HepG2 (cell line): ENCODE results near the gene EPHB3. TPM values are rescaled to one million over a fixed set of nuclear protein-coding genes. Genes with fewer than 3 reads are reported as not detected.

Experiments
- ATAC-seq: fragments of 200-7000 bp; cut with Tn5 transposase; 3 replicates; pipeline ENCODE4 v1.9.1; 2020; ENCODE audit warnings: mild to moderate bottlenecking, moderate library complexity
- BruUV-seq: library from RNA; stranded (reverse); fragments of 400-500 nt; replicated peaks from 2 replicates; lab custom pipeline; 2021; lab: Mats Ljungman, UMichigan
- CTCF ChIA-PET: fragments of 300-600 bp; formaldehyde crosslinking; extraction: SDS; loops from one replicate; lab custom pipeline; 2021; ENCODE audit warnings: low total read pairs, inconsistent platforms, low intra/inter-chr PET ratio; lab: Yijun Ruan, JAX
- POLR2A ChIA-PET: fragments of 350-600 bp; sonication (Branson Sonifier 250); formaldehyde crosslinking; loops from one replicate; lab custom pipeline; 2020; ENCODE audit warnings: antibody characterized with exemption, inconsistent platforms; lab: Yijun Ruan, JAX
- DNase-seq: peaks from one replicate; pipeline ENCODE4 v3.0.0-alpha.2; 2015; ENCODE audit warnings: low spot score
- FAIRE-seq: peaks from 3 replicates; lab custom pipeline; 2011; peaks lifted over from hg19 to GRCh38; lab: Jason Lieb, UNC
- H2AFZ ChIP-seq: one replicate; pipeline ENCODE4 v1.6.1; 2011; ENCODE audit warnings: low read length, inconsistent platforms
- H3K27ac ChIP-seq: fragments of 300-600 bp; 3 replicates; pipeline ENCODE4 v1.8.0; 2011; ENCODE audit warnings: mixed run types, mild to moderate bottlenecking, mixed read lengths, low read length, inconsistent platforms; ENCODE audit not compliant: insufficient read depth; ENCODE audit errors: extremely low read length
- H3K27me3 ChIP-seq, 2 experiments: fragments of 200-600 bp in 1 of 2; 2 replicates in 1 of 2; 3 replicates in 1 of 2; pipeline versions ENCODE4 v1.6.0 to v1.8.0; 2011; ENCODE audit warnings: low read length in 2 of 2, mild to moderate bottlenecking in 2 of 2, moderate library complexity in 2 of 2, inconsistent platforms in 1 of 2; ENCODE audit not compliant: insufficient read depth in 2 of 2, control insufficient read depth in 1 of 2
- H3K36me3 ChIP-seq, 2 experiments: fragments of 200-600 bp in 1 of 2; replicated peaks in 1 of 2; 2 replicates in 1 of 2; 3 replicates in 1 of 2; pipeline versions ENCODE4 v1.5.1 to v1.8.0; 2011; ENCODE audit warnings: low read length in 2 of 2, inconsistent platforms in 1 of 2; ENCODE audit not compliant: insufficient read depth in 2 of 2, control insufficient read depth in 1 of 2
- H3K4me1 ChIP-seq: 2 replicates; pipeline ENCODE4 v1.5.1; 2012; ENCODE audit warnings: low read length, inconsistent platforms; ENCODE audit not compliant: insufficient read depth
- H3K4me2 ChIP-seq: 2 replicates; pipeline ENCODE4 v1.6.0; 2011; ENCODE audit warnings: low read depth, low read length, inconsistent platforms
- H3K4me3 ChIP-seq, 3 experiments: fragments of 200-600 bp in 1 of 3; sonication (generic), shearing (Covaris generic) in 1 of 3; replicated peaks in 1 of 3; 2 replicates each; pipeline ENCODE4 v1.5.1; 2011 to 2016; ENCODE audit warnings: low read length in 3 of 3, inconsistent platforms in 2 of 3, low read depth in 2 of 3, mild to moderate bottlenecking in 2 of 3, control low read depth in 1 of 3, mixed read lengths in 1 of 3; ENCODE audit not compliant: insufficient read depth in 1 of 3
- H3K79me2 ChIP-seq: one replicate; pipeline ENCODE4 v1.6.1; 2011; ENCODE audit warnings: low read length, inconsistent platforms; ENCODE audit not compliant: insufficient read depth
- H3K9ac ChIP-seq: 2 replicates; pipeline ENCODE4 v1.6.0; 2011; ENCODE audit warnings: mild to moderate bottlenecking, low read depth, low read length, inconsistent platforms; ENCODE audit not compliant: insufficient read depth
- H3K9me3 ChIP-seq: 2 replicates; pipeline ENCODE4 v1.5.1; 2012; ENCODE audit warnings: mild to moderate bottlenecking, low read length
- H4K20me1 ChIP-seq: 2 replicates; pipeline ENCODE4 v1.6.0; 2011; ENCODE audit warnings: inconsistent platforms, mild to moderate bottlenecking, low read length, moderate library complexity; ENCODE audit not compliant: insufficient read depth
- AGO1 ChIP-seq: fragments of 200-400 bp; formaldehyde crosslinking; IDR thresholded peaks from 2 replicates; pipeline ENCODE4 v1.6.1; 2017; ENCODE audit warnings: mild to moderate bottlenecking, low read depth, low read length, moderate library complexity; ENCODE audit not compliant: poor library complexity, severe bottlenecking
- ATF6 ChIP-seq: sonication (generic); formaldehyde crosslinking; conservative IDR thresholded peaks from 2 replicates; pipeline ENCODE4 v1.4.0; 2020; ENCODE audit warnings: missing genetic modification reagents
- CHD4 ChIP-seq: fragments of 200-600 bp; sonication (generic); IDR thresholded peaks from 2 replicates; pipeline ENCODE4 v1.7.0; 2017; ENCODE audit warnings: mild to moderate bottlenecking, low read length, borderline replicate concordance
- DR1 ChIP-seq: sonication (generic); formaldehyde crosslinking; IDR thresholded peaks from 2 replicates; pipeline ENCODE4 v1.8.0; 2021; ENCODE audit warnings: mild to moderate bottlenecking, missing genetic modification reagents, inconsistent platforms
- EED ChIP-seq: sonication (generic); formaldehyde crosslinking; IDR thresholded peaks from 2 replicates; pipeline ENCODE4 v1.5.0; 2020; ENCODE audit warnings: mild to moderate bottlenecking, missing genetic modification reagents
- ETV5 ChIP-seq: IDR thresholded peaks from 2 replicates; pipeline ENCODE4 v1.6.1; 2018; ENCODE audit warnings: missing biosample characterization, missing genetic modification reagents, inconsistent platforms, borderline replicate concordance
- FOXP1 ChIP-seq, 2 experiments: fragments of 450-650 bp in 1 of 2; IDR thresholded peaks; 2 replicates each; pipeline ENCODE4 v1.6.1; 2017 to 2018; ENCODE audit warnings: antibody characterized with exemption in 1 of 2
- HNF1A ChIP-seq, 2 experiments: sonication (generic) in 1 of 2; formaldehyde crosslinking in 1 of 2; IDR thresholded peaks; 2 replicates each; pipeline versions ENCODE4 v1.4.0 to v1.6.1; 2016 to 2020; ENCODE audit warnings: borderline replicate concordance in 1 of 2, low read depth in 1 of 2, mild to moderate bottlenecking in 1 of 2, missing genetic modification reagents in 1 of 2
- HNRNPK ChIP-seq: fragments of 200-400 bp; formaldehyde crosslinking; IDR thresholded peaks from 2 replicates; pipeline ENCODE4 v1.6.1; 2018; ENCODE audit warnings: low read length, low read depth, moderate library complexity, mild to moderate bottlenecking; ENCODE audit not compliant: poor library complexity, severe bottlenecking
- JARID2 ChIP-seq: sonication (generic); formaldehyde crosslinking; IDR thresholded peaks from 2 replicates; pipeline ENCODE4 v1.8.1; 2023; ENCODE audit warnings: missing genetic modification reagents, inconsistent platforms; ENCODE audit not compliant: insufficient replicate concordance
- KDM2A ChIP-seq: sonication (generic); formaldehyde crosslinking; IDR thresholded peaks from 2 replicates; pipeline ENCODE4 v1.4.0; 2020; ENCODE audit warnings: low read depth, missing genetic modification reagents, borderline replicate concordance
- MTF1 ChIP-seq: sonication (generic); formaldehyde crosslinking; IDR thresholded peaks from 2 replicates; pipeline ENCODE4 v1.5.0; 2020; ENCODE audit warnings: missing genetic modification reagents
- SETDB1 ChIP-seq: sonication (generic); formaldehyde crosslinking; IDR thresholded peaks from 2 replicates; pipeline ENCODE4 v1.5.1; 2020; ENCODE audit warnings: missing genetic modification reagents, mild to moderate bottlenecking, borderline replicate concordance
- ZFAT ChIP-seq: sonication (generic); formaldehyde crosslinking; conservative IDR thresholded peaks from 2 replicates; pipeline ENCODE4 v1.8.1; 2023; ENCODE audit warnings: missing genetic modification reagents, inconsistent platforms
- ZFP91 ChIP-seq: sonication (generic); formaldehyde crosslinking; IDR thresholded peaks from 2 replicates; pipeline ENCODE4 v1.9.0; 2022; ENCODE audit warnings: missing genetic modification reagents, mild to moderate bottlenecking, borderline replicate concordance
- ZNF552 ChIP-seq: sonication (generic); formaldehyde crosslinking; IDR thresholded peaks from 2 replicates; pipeline ENCODE4 v1.9.0; 2022; ENCODE audit warnings: missing genetic modification reagents, mild to moderate bottlenecking, borderline replicate concordance
- ZNF737 ChIP-seq: sonication (generic); formaldehyde crosslinking; IDR thresholded peaks from 2 replicates; pipeline ENCODE4 v1.5.0; 2020; ENCODE audit warnings: missing genetic modification reagents, mild to moderate bottlenecking, borderline replicate concordance
- WGBS: methylation state at CpG from one replicate; pipeline ENCODE4 v1.1.6; 2017; ENCODE audit warnings: low lambda C conversion rate; 5-methylcytosine and 5-hydroxymethylcytosine counted together
- in situ Hi-C: cut with HindIII; loops from 2 replicates; pipeline ENCODE4 v1.10.0; 2017; ENCODE audit warnings: low pct_unique_long_range_greater_than_20kb; ENCODE audit not compliant: extremely low pct_ligation_motif_present
- intact Hi-C: fragments of 100-400 bp; cut with micrococcal nuclease; formaldehyde crosslinking; loops from one replicate; pipeline ENCODE4 v1.10.0; 2022; ENCODE audit not compliant: unreplicated experiment
- polyA plus RNA-seq, 8 experiments: library from polyadenylated mRNA; depleted of rRNA in 3 of 8; stranded (reverse) in 7 of 8; unstranded in 1 of 8; fragments of >200 nt; fragmentation: Illumina TruSeq in 4 of 8; extraction: Trizol in 4 of 8; gene quantifications; 2 replicates each; pipeline versions ENCODE4 v1.2.1 to v1.2.3, GENCODE V29; 2011 to 2016; ENCODE audit warnings: low read depth in 4 of 8, missing spikeins in 1 of 8, mixed read lengths in 1 of 8; ENCODE audit not compliant: insufficient read depth in 1 of 8
- total RNA-seq, 5 experiments: library from RNA; depleted of rRNA; stranded (reverse); fragments of >200 nt; fragmentation: Illumina TruSeq; extraction: Trizol; gene quantifications; 2 replicates each; pipeline ENCODE4 v1.2.3, GENCODE V29; 2016; ENCODE audit warnings: low read depth in 1 of 5

EPHB3 gene
- total and polyA plus RNA-seq, 2 of the 13 experiments (the other 11 are each of a cell fraction or from before 2014, with no cell fraction given): 0.01 TPM; not detected in 1

- ATAC-seq (peak; percentile 55), FAIRE-seq (no peak), DNase-seq (no peak)
- no TSS peak for BruUV-seq
- intact Hi-C loops (no loop called here), in situ Hi-C loops (no loop called here)
- WGBS: 33% methylated on average over 3 of the region's 7 CpGs
- Histone ChIP-seq H3K4me2 (no peak overlapping the region), H4K20me1 (no peaks in the 10 kb centered on the region), H3K4me3 (no peak overlapping the region), H3K4me1 (peaks cover 2% of the 10 kb centered on the region; the same call in 1 of the 2 replicates), H3K27me3 (peaks cover 3 to 60% of the 10 kb centered on the region in 2 experiments; a peak in 4 of 5 replicates), H2AFZ (no peak overlapping the region), H3K9ac (no peak overlapping the region), H3K36me3 (no peaks in the 10 kb centered on the region), H3K27ac (no peak overlapping the region), H3K79me2 (no peaks in the 10 kb centered on the region), H3K9me3 (no peaks in the 10 kb centered on the region)
- POLR2A ChIA-PET: no interaction called here
- CTCF ChIA-PET: no interaction called here
- TF ChIP-seq MTF1 (CRISPR knock-in tag) (no peak), SETDB1 (CRISPR knock-in tag) (no peak), CHD4 (no peak), FOXP1 (IDR thresholded peaks at IDR 0.05) (no peak), FOXP1 (CRISPR knock-in tag; IDR thresholded peaks at IDR 0.05) (no peak), ZNF552 (no peak), ZFAT (CRISPR knock-in tag) (no peak), ETV5 (CRISPR knock-in tag) (no peak), HNF1A (IDR thresholded peaks at IDR 0.05; ENCODE audit: low read depth) (no peak), HNF1A (CRISPR knock-in tag; IDR thresholded peaks at IDR 0.05; ENCODE audit: borderline replicate concordance) (no peak), DR1 (CRISPR knock-in tag) (no peak), EED (CRISPR knock-in tag) (no peak), ATF6 (no peak), JARID2 (CRISPR knock-in tag) (no peak), KDM2A (CRISPR knock-in tag) (no peak), AGO1 (no peak), ZNF737 (CRISPR knock-in tag) (no peak), HNRNPK (no peak), ZFP91 (CRISPR knock-in tag) (no peak)
These were observed 37.0 kb downstream of the EPHB3 start for GRCh38 chr3:184598574-184598927.
